Measurements from ENCODE around the gene MS4A10. TPM values are rescaled to one million over a fixed set of nuclear protein-coding genes. Genes with fewer than 3 reads are reported as not detected.

Gene MS4A10
- polyA plus RNA-seq, 4 donors: 0.61 to 61.9 (median 31.3) TPM

DNA sequence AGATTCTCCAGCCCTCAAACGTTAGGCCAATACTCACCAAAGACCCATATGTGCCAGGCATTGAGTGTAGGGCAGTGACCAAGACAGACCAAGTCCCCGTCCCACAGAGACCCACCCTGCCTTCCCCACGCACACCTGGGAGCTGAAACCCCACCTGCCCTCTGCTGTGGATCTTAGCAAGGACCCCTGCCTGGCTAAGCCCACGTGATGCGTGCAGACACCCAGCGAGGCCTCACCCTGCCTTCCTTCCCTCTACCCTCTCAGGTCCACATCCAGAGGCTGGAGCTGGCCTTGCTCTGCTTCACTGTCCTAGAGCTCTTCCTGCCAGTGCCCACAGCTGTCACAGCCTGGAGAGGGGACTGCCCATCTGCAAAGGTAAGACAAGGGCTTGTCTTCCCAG lies 10.2 kb downstream of the MS4A10 start:
- Histone ChIP-seq H3K36me3 (ENCODE audit: control insufficient read depth in 3 of 3, insufficient read depth in 2 of 3, low read depth in 1 of 3, low read length in 3 of 3) (peaks cover 0 to 10% (median 0%) of the 10 kb centered on the region in 3 donors), H3K27ac (ENCODE audit: low read depth in 1 of 3, low read length in 2 of 3) (no peak overlapping the region), H3K27me3 (ENCODE audit: control insufficient read depth in 3 of 3, insufficient read depth in 3 of 3, low read length in 3 of 3) (peaks cover 0 to 5% (median 0%) of the 10 kb centered on the region in 3 donors), H3K9me3 (ENCODE audit: control insufficient read depth in 2 of 2, insufficient read depth in 1 of 2, low read depth in 1 of 2, low read length in 1 of 2) (peaks cover 0 to 10% of the 10 kb centered on the region in 2 donors), H3K4me1 (ENCODE audit: control insufficient read depth in 3 of 3, insufficient read depth in 2 of 3, low read depth in 1 of 3, low read length in 2 of 3) (no peaks in the 10 kb centered on the region), H3K4me3 (ENCODE audit: low read depth in 1 of 3, low read length in 3 of 3) (no peak overlapping the region)
- 56 to 89% (median 79%) methylated on average over 6 of the region's 6 CpGs for WGBS, 3 donors
- DNase-seq (no peak), FAIRE-seq (no peak)

DNA sequence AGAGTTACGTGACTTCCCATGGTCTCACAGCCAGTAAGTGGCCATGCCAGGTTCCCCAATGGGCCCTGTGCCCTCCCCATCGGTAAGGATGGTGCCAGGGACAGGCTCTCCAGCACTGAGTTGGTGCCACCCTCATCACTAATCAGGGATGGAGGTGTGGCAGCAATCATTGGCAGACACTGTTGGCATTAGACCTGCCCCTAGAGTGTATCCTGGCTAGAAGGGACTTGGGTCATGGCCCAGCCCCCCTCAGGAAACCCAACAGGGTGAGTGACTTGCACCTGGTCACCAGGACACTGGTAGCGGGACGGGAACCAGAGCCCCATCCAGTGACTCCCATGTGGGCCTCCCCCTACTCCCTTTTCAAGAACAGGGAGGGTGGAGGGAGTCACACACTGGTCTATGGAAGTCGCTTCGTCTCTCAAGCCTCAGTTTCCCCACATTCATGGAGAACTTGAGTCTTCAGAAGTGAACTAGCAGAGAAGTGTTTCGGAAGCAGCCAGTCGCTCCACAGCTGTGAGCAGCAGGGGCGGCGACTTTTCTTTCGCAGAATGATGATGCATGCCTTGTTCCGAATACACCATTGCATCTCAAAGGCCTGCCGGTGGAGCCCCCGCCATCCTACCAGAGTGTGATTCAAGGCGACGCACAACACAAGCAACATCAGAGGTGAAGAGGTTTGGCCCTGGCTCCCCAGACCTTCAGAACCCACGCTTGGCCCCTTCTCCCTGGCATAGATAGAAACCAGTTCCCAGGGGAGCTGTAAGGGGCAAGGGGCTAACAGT lies 12.9 kb downstream of the MS4A10 start:
- no peak overlapping the region for H3K4me3 ChIP-seq (ENCODE audit: low read depth in 1 of 3, low read length in 3 of 3)
- H3K9me3 ChIP-seq (ENCODE audit: control insufficient read depth in 2 of 2, insufficient read depth in 1 of 2, low read depth in 1 of 2, low read length in 1 of 2): no peaks in the 10 kb centered on the region
- H3K27me3 ChIP-seq (ENCODE audit: control insufficient read depth in 3 of 3, insufficient read depth in 3 of 3, low read length in 3 of 3): peaks cover 0 to 2% (median 1%) of the 10 kb centered on the region in 3 donors
- WGBS, 3 donors: 89 to 91% (median 90%) methylated on average over 17 of the region's 17 CpGs
- no peak for DNase-seq
- H3K4me1 ChIP-seq (ENCODE audit: control insufficient read depth in 3 of 3, insufficient read depth in 2 of 3, low read depth in 1 of 3, low read length in 2 of 3): no peaks in the 10 kb centered on the region
- no peak overlapping the region for H3K27ac ChIP-seq (ENCODE audit: low read depth in 1 of 3, low read length in 2 of 3)
- no peak for FAIRE-seq
- H3K36me3 ChIP-seq (ENCODE audit: control insufficient read depth in 3 of 3, insufficient read depth in 2 of 3, low read depth in 1 of 3, low read length in 3 of 3): peaks cover 0 to 8% (median 0%) of the 10 kb centered on the region in 3 donors

- FAIRE-seq: no peak
- Histone ChIP-seq H3K4me1 (ENCODE audit: control insufficient read depth in 3 of 3, insufficient read depth in 2 of 3, low read depth in 1 of 3, low read length in 2 of 3) (no peaks in the 10 kb centered on the region), H3K27ac (ENCODE audit: low read depth in 1 of 3, low read length in 2 of 3) (no peak overlapping the region), H3K9me3 (ENCODE audit: control insufficient read depth in 2 of 2, insufficient read depth in 1 of 2, low read depth in 1 of 2, low read length in 1 of 2) (no peaks in the 10 kb centered on the region), H3K4me3 (ENCODE audit: low read depth in 1 of 3, low read length in 3 of 3) (no peak overlapping the region), H3K36me3 (ENCODE audit: control insufficient read depth in 3 of 3, insufficient read depth in 2 of 3, low read depth in 1 of 3, low read length in 3 of 3) (peaks cover 0 to 8% (median 0%) of the 10 kb centered on the region in 3 donors), H3K27me3 (ENCODE audit: control insufficient read depth in 3 of 3, insufficient read depth in 3 of 3, low read length in 3 of 3) (peaks cover 0 to 2% (median 0%) of the 10 kb centered on the region in 3 donors)
- DNase-seq: no peak
- 95 to 96% (median 96%) methylated on average over 3 of the region's 3 CpGs for WGBS, 3 donors
Observed at GRCh38 chr11:60798631-60799030, 13.5 kb downstream of the MS4A10 start.

DNA sequence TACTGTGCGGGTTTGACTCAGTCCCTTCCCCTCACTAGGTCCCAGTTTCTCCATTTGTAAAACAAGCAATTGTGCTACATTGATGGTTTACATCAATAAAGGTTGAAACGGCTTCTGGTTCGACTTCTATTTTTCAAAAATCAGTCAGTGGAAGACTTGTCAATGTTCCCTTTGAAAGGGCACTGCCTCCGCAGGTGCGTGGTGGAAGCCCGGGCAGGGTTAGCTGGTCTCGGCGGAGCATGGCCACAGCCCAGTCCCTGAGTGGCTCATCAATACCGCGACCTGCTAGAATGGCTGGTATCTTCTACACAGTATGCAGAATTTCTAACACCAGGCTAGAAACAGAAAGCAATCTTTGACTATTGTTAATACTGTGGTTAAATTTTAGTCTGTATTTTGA lies 16.1 kb downstream of the MS4A10 start:
- H3K4me1 ChIP-seq (ENCODE audit: control insufficient read depth in 3 of 3, insufficient read depth in 2 of 3, low read depth in 1 of 3, low read length in 2 of 3): no peaks in the 10 kb centered on the region

GRCh38 chr11:60803273-60803936 lies 18.3 kb downstream of the MS4A10 start:
- Histone ChIP-seq H3K9me3 (ENCODE audit: control insufficient read depth in 2 of 2, insufficient read depth in 1 of 2, low read depth in 1 of 2, low read length in 1 of 2) (no peaks in the 10 kb centered on the region), H3K27me3 (ENCODE audit: control insufficient read depth in 3 of 3, insufficient read depth in 3 of 3, low read length in 3 of 3) (peaks cover 0 to 2% (median 0%) of the 10 kb centered on the region in 3 donors), H3K27ac (ENCODE audit: low read depth in 1 of 3, low read length in 2 of 3) (no peak overlapping the region), H3K4me3 (ENCODE audit: low read depth in 1 of 3, low read length in 3 of 3) (no peak overlapping the region), H3K36me3 (ENCODE audit: control insufficient read depth in 3 of 3, insufficient read depth in 2 of 3, low read depth in 1 of 3, low read length in 3 of 3) (no peaks in the 10 kb centered on the region), H3K4me1 (ENCODE audit: control insufficient read depth in 3 of 3, insufficient read depth in 2 of 3, low read depth in 1 of 3, low read length in 2 of 3) (no peaks in the 10 kb centered on the region)
- FAIRE-seq (no peak), DNase-seq (no peak)
- 77 to 92% (median 82%) methylated on average over 7 of the region's 7 CpGs for WGBS, 3 donors

More for the DNA sequence above, 16.1 kb downstream of the MS4A10 start:
- Histone ChIP-seq H3K9me3 (ENCODE audit: control insufficient read depth in 2 of 2, insufficient read depth in 1 of 2, low read depth in 1 of 2, low read length in 1 of 2) (no peaks in the 10 kb centered on the region), H3K27ac (ENCODE audit: low read depth in 1 of 3, low read length in 2 of 3) (no peak overlapping the region), H3K4me3 (ENCODE audit: low read depth in 1 of 3, low read length in 3 of 3) (no peak overlapping the region), H3K36me3 (ENCODE audit: control insufficient read depth in 3 of 3, insufficient read depth in 2 of 3, low read depth in 1 of 3, low read length in 3 of 3) (peaks cover 0 to 3% (median 0%) of the 10 kb centered on the region in 3 donors), H3K27me3 (ENCODE audit: control insufficient read depth in 3 of 3, insufficient read depth in 3 of 3, low read length in 3 of 3) (peaks cover 0 to 2% (median 0%) of the 10 kb centered on the region in 3 donors)
- 87 to 93% (median 92%) methylated on average over 10 of the region's 10 CpGs for WGBS, 3 donors
- DNase-seq (no peak), FAIRE-seq (no peak)

- WGBS, 3 donors: 57 to 69% (median 60%) methylated on average over 3 of the region's 3 CpGs
- no peak for FAIRE-seq
Observed at GRCh38 chr11:60809249-60809648, 24.1 kb downstream of the MS4A10 start.

DNA sequence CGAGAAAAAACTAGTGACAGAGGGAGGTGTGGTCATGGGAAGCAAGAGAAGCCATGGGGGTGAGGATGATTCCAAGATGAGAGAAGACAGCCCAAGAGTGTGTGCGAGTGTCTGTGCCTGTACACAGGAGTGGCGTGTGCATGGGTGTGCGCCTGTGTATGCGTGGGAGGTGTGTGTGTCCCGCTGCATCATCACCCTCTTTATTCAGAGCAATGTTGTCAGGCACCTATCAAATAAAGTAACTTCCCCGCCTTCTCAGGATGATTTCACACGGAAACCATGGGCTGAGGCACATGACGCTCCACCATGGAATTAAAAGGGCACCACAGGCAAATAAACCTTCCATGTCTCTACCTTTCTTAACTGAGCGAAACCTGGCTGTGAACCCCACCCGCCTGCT lies 24.6 kb downstream of the MS4A10 start:
- Histone ChIP-seq H3K9me3 (ENCODE audit: control insufficient read depth in 2 of 2, insufficient read depth in 1 of 2, low read depth in 1 of 2, low read length in 1 of 2) (no peaks in the 10 kb centered on the region), H3K27me3 (ENCODE audit: control insufficient read depth in 3 of 3, insufficient read depth in 3 of 3, low read length in 3 of 3) (no peaks in the 10 kb centered on the region), H3K4me3 (ENCODE audit: low read depth in 1 of 3, low read length in 3 of 3) (no peak overlapping the region), H3K27ac (ENCODE audit: low read depth in 1 of 3, low read length in 2 of 3) (no peak overlapping the region), H3K4me1 (ENCODE audit: control insufficient read depth in 3 of 3, insufficient read depth in 2 of 3, low read depth in 1 of 3, low read length in 2 of 3) (peaks cover 0 to 7% (median 4%) of the 10 kb centered on the region in 3 donors), H3K36me3 (ENCODE audit: control insufficient read depth in 3 of 3, insufficient read depth in 2 of 3, low read depth in 1 of 3, low read length in 3 of 3) (no peaks in the 10 kb centered on the region)
- no peak for FAIRE-seq
- DNase-seq: no peak
- WGBS, 3 donors: 87 to 91% (median 88%) methylated on average over 11 of the region's 11 CpGs

More at GRCh38 chr11:60809249-60809648, 24.1 kb downstream of the MS4A10 start:
- no peak for DNase-seq
- peaks cover 0 to 7% (median 4%) of the 10 kb centered on the region in 3 donors for H3K4me1 ChIP-seq (ENCODE audit: control insufficient read depth in 3 of 3, insufficient read depth in 2 of 3, low read depth in 1 of 3, low read length in 2 of 3)
- H3K36me3 ChIP-seq (ENCODE audit: control insufficient read depth in 3 of 3, insufficient read depth in 2 of 3, low read depth in 1 of 3, low read length in 3 of 3): no peaks in the 10 kb centered on the region
- no peak overlapping the region for H3K4me3 ChIP-seq (ENCODE audit: low read depth in 1 of 3, low read length in 3 of 3)
- H3K27ac ChIP-seq (ENCODE audit: low read depth in 1 of 3, low read length in 2 of 3): no peak overlapping the region
- no peaks in the 10 kb centered on the region for H3K27me3 ChIP-seq (ENCODE audit: control insufficient read depth in 3 of 3, insufficient read depth in 3 of 3, low read length in 3 of 3)
- no peaks in the 10 kb centered on the region for H3K9me3 ChIP-seq (ENCODE audit: control insufficient read depth in 2 of 2, insufficient read depth in 1 of 2, low read depth in 1 of 2, low read length in 1 of 2)

GRCh38 chr11:60810151-60810550 lies 25.0 kb downstream of the MS4A10 start:
- no peak for FAIRE-seq
- Histone ChIP-seq H3K9me3 (ENCODE audit: control insufficient read depth in 2 of 2, insufficient read depth in 1 of 2, low read depth in 1 of 2, low read length in 1 of 2) (no peaks in the 10 kb centered on the region), H3K4me1 (ENCODE audit: control insufficient read depth in 3 of 3, insufficient read depth in 2 of 3, low read depth in 1 of 3, low read length in 2 of 3) (peaks cover 0 to 7% (median 4%) of the 10 kb centered on the region in 3 donors), H3K27me3 (ENCODE audit: control insufficient read depth in 3 of 3, insufficient read depth in 3 of 3, low read length in 3 of 3) (no peaks in the 10 kb centered on the region), H3K4me3 (ENCODE audit: low read depth in 1 of 3, low read length in 3 of 3) (no peak overlapping the region), H3K36me3 (ENCODE audit: control insufficient read depth in 3 of 3, insufficient read depth in 2 of 3, low read depth in 1 of 3, low read length in 3 of 3) (no peaks in the 10 kb centered on the region), H3K27ac (ENCODE audit: low read depth in 1 of 3, low read length in 2 of 3) (no peak overlapping the region)
- DNase-seq: no peak
- 90 to 95% (median 94%) methylated on average over 4 of the region's 4 CpGs for WGBS, 3 donors

All from small intestine (tissue), 7 donors.